TTC549 (cell line): Measurements from ENCODE around the gene PKN1.

ENCODE experiments used
- FAIRE-seq: peaks from 2 replicates; lab custom pipeline; 2012; peaks lifted over from hg19 to GRCh38; lab: Jason Lieb, UNC

The PKN1 gene

DNA sequence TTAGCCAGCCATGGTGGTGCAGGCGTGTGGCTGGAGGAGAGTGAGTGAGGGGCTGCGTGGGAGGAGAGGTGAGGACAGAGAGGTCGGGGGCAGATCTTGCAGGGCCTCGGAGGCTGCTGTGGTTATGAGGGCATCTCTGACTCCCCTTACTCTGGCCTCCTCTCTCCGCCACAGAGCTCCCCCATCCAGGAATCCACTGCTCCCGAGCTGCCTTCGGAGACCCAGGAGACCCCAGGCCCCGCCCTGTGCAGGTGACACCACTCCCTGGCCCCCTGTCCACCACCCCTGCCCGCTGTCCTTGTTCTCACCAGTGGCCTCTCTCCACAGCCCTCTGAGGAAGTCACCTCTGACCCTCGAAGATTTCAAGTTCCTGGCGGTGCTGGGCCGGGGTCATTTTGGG, 34.3 kb downstream of the PKN1 start:
- FAIRE-seq = no peak

DNA sequence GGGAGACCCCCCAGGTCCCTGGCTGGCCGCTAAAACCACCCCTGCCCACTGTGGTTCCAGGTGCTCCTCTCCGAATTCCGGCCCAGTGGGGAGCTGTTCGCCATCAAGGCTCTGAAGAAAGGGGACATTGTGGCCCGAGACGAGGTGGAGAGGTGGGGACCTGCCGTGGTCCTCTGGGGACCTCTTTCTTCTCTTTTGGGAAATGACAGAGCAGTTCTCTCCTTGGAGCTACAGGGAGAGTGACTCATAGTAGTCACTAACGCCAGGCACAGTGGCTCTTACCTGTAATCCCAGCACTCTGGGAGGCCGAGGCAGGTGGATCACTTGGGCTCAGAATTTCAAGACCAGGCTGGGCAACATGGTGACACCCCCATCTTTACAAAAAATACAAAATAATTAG, 34.7 kb downstream of the PKN1 start:
- FAIRE-seq = no peak

DNA sequence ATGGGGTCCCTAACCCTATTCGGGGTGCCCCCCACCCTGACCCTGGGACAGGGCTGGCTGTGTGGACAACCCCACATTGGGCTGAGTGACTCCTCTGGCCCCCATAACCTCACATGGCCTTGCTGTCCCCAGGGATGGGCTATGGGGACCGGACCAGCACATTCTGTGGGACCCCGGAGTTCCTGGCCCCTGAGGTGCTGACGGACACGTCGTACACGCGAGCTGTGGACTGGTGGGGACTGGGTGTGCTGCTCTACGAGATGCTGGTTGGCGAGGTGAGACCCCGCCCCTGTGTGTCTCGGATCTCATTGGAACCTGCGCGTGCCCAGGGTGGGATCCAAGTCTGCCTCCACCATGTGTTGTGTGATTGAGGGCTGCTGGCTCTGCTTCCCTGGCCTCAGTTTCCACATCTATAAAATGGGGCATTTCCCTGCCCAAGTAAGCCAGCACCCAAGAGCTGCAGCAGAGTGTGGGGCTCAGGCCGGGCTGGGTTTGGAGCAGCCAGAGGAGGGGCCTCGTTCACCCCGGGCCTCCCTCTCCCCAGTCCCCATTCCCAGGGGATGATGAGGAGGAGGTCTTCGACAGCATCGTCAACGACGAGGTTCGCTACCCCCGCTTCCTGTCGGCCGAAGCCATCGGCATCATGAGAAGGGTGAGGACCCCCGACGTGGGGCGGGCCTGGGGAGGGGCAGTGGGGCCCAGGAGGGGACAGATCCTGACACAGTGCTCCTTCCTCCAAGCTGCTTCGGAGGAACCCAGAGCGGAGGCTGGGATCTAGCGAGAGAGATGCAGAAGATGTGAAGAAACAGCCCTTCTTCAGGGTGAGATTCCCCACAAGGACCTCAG, 37.1 kb downstream of the PKN1 start:
- FAIRE-seq = no peak

DNA sequence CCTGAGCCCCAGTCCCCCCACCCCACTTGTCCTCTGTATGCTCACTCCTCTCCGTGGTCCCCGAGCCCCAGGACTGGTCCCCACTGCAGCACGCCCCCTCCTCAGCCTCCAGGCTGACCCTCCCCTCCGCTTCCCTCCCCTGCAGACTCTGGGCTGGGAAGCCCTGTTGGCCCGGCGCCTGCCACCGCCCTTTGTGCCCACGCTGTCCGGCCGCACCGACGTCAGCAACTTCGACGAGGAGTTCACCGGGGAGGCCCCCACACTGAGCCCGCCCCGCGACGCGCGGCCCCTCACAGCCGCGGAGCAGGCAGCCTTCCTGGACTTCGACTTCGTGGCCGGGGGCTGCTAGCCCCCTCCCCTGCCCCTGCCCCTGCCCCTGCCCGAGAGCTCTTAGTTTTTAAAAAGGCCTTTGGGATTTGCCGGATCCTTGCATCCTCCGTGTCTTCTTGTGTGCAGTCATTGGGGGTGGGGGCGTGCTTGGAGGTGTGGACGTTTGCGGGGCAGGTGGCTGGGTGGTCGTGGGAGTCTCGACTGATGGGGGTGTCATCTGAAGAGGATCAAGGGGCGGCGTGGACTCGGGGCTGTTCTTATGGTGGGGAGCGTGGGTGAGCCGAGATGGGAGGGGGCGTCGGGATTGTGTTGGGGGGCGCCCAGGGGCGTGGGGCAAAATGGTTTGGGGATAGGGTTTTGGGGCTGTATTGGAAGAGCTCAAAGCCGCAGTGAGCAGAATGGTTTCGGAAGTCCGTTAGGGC, 38.5 kb downstream of the PKN1 start:
- no peak for FAIRE-seq

DNA sequence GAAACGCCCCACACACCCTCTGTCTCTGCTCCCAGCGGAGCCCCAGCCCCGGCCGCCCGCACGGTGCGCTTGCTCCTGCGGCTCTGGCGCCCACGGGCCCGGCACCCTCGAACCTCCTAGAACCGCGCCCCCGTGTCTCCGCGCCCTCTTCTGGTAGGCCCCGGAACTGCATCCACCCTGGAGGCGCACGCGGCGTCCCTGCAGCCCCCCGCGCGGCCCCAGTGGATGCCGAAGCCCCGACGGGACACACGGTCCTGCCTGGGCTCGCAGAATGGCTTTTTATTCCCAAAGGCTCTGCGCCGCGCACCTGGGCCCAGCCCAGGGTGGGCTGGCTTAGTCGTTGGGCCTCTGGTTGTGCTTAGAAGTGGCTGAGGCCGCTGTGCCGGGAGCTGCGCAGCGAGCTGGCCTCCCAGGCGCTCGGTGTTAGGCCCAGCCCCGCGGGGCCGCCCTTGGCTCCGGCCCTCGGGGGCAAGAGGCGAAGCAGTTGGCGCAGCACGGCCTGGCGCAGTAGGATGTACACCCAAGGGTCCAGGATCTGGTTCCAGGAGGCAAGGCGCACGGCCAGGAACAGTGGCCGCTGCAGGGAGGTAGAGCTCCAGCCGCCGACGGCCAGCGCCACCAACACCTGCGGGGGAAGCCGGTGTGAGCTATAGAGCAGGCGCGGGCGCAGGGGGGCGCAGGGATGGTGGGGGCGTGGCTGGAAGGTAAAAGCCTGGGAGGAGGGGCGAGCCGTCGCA, 39.3 kb downstream of the PKN1 start:
- no peak for FAIRE-seq

DNA sequence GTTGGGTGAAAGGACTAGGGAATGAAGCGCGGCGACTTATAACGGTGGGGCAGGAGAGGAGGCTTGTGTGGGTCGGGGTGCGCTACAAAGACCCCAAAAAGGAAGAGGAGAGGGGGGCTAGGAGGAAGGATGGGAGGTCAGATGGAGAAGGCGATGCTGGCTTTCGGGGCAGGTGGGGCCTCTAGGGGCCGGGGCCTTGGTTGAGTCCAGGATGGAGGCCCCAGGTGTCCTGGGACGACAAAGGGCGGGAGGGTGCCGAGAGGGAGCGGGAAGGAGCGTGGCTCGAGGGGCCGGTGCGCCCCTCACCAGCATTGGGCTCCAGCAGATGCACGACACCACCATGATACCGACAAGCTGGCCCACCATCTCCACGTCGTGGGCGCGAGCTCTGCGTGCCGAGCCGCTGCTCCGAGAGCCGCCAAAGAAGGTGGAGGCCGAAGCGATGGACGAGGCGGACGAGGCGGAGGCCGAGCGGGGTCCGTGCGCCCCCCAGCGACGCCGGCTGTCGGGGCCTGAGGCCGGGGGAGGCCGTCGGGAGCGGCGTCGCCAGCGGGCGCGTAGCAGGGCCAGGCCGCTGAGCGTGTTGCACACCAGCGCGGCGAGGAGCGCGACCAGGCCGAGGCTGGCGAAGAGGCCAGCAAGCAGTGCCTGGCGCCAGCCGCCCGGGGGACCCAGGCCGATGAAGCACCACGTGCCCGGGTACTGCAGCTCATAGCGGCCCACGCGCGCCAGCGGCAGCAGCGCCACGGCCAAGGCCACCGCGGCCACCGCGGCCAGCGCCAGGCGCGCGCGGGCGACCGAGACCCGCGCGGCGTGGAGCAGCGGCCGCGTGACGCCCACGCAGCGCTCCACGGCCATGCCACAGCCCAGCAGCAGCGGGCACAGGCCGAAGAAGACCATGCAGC, 40.2 kb downstream of the PKN1 start:
- FAIRE-seq = no peak

DNA sequence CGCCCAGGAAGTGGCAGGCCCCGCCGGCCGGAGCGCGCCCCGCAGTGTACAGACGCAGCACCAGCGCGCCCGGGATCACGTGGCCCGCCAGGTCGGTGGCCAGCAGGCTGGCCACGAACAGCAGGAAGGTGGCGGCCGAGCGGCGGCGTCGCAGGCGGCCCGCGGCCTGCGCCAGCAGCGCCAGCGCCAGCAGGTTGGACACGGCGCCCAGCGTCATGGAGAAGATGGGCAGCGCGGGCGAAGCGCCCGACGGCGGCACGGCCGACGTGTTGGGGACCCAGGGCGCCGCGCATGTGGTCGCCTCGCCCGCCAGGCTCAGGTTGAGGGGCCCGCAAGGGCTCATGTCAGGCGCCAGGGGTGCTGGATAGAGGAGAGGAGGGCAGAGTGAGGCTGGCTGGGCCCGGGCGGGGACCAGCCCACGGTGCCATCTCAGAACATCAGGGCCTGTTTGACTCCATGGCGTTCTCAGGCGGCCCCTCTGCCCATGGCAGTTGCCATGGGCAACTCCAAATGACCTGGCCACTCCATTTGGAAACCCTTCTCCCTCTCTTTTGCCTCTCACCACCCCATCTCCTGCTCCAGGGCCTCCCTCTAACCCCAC, 41.0 kb downstream of the PKN1 start:
- FAIRE-seq = no peak

DNA sequence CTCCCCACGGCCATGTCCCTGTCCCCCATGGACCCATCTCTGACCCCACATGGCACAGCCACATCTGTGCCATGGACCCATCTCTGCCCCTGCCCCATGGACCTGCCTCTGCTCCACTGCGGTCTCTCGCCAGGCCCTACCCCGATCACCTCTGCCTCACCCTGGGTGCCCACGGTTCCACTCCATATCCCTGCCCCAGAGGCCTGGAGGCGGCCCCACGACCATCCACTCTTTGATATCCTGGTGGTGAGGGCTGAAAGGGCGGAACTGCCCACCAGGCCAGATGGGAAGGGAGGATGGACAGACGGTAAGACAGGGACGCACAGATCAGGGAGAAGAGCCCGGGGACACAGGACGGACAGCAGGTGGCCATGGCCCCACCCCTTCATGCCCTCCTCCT, 41.7 kb downstream of the PKN1 start:
- FAIRE-seq = no peak

DNA sequence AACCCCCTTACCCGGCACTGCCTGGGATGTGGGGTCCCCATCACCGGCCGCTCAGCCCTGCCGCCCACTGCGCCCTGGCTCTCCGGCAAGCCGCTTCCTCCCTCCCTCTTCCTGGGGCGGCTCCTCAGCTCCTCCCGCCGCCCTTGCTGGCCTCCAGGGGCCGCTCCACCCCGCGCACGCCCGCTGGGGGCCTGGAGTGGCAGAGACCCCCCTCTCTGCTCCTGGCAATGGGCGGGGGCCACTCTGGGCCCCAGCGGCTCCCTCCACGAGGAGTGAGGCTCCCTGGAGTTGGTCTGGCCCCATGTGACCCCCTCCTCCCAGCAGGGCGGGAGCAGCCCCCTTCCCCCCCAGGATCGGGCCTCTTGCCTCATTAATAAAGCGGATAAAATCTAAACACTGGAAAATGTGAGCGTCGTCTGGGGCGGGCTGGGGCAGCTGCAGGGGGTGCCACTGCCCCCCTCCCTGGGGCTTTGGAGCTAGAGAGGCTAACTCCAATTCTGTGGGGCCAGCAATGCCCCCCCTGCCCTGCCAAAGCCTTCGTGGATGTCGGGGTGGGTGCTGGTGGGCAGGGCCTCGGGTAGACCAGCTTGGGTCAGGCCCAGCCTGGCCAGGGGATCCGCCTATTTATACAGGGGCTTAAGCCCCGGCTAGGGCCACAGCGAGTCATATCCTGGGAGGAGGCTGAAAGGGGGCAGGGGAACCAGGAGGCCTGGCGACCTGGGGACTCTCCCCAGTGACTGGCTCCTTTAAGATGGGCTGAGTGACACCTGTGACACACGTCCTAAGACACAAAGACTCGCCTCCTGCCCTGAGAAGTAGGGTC, 42.4 kb downstream of the PKN1 start, which contains the start of gene PTGER1:
PTGER1 (minus strand) TSS at position 104 of the 823 bp plus-strand sequence. CDS start 1,034 bp downstream, outside the sequence.
- no peak for FAIRE-seq

DNA sequence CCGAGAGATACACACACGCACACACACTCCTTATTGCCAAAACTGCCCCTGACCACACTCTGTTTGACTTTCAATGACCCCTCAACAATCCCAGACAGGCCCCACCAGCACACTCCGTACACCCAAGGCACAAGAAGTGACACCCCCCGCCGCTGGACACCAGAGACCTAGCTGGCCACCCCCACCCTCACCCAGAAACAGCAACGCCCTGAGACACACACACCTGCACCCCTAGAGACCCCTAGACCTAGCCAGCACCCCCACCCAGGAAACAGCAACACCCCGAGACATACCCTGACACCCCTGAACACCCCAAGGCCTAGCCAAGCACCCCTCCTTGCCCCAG, 43.2 kb downstream of the PKN1 start:
- no peak for FAIRE-seq

DNA sequence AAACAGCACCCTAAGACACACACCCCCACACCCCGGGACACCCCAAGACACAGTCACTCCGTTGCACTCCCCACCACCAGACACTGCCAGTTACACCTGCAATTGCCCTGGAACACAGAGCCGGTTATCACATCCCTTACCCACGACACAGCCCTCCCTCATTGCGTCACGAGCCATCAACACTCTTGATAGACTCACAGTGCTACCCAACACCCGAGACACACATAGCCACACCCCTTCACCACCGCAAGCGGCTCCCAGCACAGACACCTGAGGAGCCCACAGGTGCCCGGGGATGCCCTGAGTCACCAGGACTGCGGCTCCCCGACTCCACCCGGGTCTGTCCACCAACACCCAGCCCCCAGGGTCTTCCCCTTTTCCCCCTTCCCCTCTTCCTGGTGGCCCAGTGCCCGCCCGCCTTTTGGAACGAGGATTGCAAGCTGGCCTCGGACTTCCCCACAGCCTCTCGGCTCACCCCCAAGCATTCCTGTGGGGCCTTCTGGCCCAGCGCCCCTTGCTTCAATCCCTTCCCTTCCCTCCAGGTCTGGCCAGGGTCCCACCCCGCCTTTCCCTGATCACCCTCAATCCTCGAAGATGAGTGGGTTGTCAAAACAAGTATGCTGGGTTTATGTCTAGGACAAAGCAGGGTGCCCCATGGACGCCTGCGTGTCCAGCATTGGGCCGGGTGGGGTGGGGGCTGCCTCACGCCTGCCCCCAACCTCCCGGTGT, 43.7 kb downstream of the PKN1 start:
- no peak for FAIRE-seq

DNA sequence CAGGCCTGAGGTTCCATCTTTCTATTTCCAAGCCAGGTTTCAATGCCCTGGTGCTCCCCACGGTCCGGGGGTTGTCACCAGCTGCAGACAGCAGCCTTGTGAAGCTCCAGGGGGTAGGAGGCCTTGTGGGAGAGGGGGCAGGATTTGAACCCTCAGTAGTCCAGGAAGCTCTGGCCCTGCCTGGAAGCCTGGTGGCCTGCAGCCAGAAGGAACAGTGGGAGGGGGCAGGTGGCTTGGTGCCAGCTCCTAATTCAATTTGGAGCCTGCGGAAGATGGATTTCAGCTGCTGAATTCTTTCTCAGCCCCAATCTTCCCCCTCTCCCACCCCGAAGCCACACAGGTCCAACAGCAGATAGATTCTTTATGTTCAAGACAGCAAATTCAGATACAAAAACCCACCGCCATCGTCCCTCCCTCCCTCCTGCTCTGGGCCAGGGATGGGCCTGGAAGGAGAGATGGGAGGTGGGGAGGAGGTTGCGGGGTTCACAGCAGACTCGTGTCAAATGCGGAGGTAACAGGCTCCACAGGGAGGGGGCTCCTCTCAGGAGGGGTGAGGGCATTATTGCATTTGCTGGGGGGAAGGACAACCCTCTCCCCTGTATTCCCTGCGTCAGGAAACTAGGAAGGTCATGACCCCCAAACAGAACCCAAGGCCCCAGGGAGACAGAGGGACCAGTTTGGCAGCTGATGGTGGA, 44.5 kb downstream of the PKN1 start:
- FAIRE-seq = no peak

DNA sequence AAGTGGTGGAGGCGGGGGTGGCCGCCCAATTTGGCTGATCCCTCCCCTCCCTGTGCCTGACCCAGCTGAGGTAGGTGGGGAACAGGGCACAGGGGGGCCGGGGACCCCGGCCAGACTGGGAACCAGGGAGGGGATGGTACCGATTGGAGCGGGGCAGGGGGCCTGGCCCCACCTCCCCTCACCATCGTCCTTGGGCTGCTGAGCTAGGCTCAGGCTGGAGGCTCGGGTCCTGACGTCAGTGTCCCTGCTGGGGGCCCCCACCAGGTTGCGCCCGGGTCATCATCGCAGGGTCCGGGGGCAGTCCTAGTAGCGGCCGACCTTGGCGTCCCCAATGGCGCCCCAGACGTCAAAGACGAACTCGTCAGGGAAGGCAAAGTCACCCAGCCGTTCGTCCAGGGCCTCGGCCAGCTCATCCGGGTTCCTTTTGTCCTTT, 45.0 kb downstream of the PKN1 start:
- no peak for FAIRE-seq

DNA sequence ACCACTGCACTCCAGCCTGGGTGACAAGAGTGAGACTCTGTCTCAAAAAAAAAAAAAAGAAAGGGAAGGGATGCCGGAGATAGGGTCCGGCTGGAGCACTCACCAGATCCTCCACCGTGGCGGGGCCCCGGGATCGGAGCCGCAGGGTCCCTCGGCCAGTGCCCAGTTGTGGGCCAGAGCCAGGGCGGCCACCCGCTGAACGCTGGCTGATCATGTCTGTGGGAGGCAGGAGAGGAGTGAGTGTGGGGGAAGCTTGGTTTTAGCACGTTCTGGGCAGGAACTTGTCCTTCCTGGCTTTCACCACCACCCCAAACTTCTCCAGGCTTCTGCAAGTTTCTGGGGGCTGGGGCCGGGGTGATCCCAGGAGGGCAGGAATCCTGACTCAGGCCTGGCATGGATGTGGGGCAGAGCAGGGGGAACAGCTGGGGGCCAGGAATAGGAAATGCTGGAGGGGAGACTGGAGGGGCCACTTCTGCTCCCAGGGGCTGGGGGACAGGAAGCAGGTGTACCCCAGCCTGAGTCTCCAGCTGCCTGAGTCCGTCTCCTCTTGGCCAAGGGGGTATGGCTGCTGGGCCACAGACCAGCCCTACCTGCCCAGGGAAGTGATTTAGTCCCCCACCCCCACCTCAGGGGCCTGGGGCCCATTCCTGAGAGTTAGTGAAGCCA, 46.3 kb downstream of the PKN1 start:
- no peak for FAIRE-seq

DNA sequence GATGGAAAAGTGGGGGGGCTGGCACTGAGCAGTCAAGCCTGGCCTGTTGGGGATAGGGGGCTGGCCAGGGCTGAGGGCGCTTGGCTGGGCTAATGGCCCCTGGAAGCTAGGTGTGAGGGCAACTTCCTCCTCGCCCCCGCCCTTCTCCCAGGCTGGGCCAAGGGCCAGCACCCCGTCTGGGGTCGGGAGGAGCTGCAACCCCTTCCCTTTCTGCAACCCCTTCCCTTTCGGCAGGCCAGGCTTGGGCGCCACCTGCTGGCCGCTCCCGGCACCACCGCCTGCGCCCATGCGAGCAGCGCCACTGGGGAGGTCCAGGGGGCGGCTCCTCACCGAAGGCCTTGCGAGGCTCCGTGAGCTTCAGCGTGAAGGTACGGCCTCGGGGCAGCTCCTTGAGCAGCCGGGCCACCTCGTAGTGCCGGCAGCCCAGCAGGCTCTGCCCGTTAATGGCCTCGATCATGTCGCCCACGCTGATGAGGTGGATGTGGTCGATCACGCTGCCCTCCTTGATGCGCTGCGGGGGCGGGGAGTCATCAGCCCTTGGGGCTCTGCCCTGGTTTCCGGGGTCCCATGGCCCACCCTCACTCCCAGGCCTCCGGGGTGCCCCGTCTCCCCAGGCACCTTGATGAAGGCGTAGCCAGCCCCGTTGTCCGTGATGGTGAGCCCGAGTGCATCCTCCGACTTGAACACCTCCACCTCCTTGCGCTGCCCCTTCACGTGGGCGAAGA, 47.0 kb downstream of the PKN1 start:
- FAIRE-seq = no peak

DNA sequence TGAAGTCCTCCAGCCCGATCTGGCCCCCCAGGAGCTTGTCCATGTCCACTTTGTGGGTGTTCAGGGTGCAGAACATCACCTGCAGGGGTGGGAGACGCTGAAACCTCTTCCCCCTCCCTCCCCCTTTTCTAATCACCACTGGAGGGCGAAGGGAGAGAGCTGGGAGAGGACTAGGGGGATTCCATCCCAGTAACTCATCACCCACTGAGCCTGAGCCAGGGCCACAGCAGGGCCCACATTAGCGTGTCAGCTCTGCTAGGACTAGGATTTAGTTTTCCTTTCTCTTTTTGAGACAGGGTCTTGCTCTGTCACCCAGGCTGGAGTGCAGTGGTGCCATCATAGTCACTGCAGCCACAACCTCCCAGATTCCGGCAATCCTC, 47.6 kb downstream of the PKN1 start:
- FAIRE-seq = no peak

DNA sequence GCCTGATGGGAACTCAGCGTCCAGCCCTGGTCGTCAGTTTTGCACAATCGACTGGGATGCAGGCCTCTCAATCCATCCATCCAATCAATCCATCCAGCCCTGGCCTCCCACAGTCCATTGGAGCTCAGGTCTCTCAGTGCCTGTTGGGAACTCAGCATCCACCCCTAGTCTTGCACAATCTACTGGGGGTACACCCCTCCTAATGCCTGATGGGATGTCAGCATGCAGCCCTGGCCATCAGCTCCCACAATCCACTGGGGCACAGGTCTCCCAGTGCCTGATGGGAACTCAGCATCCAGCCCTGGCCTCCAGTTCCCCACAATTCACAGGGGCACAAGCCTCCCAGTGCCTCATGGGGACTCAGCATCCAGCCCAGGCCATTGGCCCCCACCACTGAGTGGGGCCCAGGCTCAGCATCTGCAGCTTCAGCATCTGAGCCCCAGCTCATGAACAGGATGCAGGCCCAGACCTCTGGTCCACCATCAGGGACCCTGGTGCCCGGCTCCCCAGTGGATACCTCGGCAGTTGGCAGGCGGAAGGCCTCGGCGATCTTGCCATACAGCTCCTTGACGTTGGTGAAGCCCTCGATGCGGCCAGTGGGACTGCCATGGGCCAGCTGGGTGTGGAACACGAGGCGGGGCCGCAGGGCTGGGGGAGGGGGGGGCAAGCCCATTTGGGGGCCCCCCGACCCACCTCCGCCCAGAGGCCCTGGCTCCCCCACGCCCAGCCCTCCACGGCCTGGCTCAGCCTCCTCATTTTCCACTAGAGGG, 49.3 kb downstream of the PKN1 start:
- no peak for FAIRE-seq
